HuH-7 (cell line): ENCODE data around the gene E2F2.

Experiments
- DNase-seq: peaks from one replicate; pipeline ENCODE4 v3.0.0; 2011; ENCODE audit warnings: low spot score

Gene E2F2

GRCh38 chr1:23562137-23562876 is 31.3 kb upstream of the E2F2 start:
- peak; percentile 91 for DNase-seq

- no peak for DNase-seq
Observed at GRCh38 chr1:23561813-23562100, 30.7 kb upstream of the E2F2 start.

GRCh38 chr1:23561076-23561812 is 30.2 kb upstream of the E2F2 start:
- no peak for DNase-seq

- no peak for DNase-seq
Observed at GRCh38 chr1:23559985-23560741, 29.1 kb upstream of the E2F2 start.

- DNase-seq: peak; percentile 73
Observed at GRCh38 chr1:23559136-23559984, 28.3 kb upstream of the E2F2 start, which contains the start of gene ID3. TSS of gene ID3 (minus strand) at chr1:23559501. CDS start at chr1:23559426, 75 bp downstream.

GRCh38 chr1:23558872-23559135 is 27.8 kb upstream of the E2F2 start:
- DNase-seq: no peak

GRCh38 chr1:23558140-23558871 is 27.3 kb upstream of the E2F2 start:
- DNase-seq: no peak

GRCh38 chr1:23557471-23558124 is 26.6 kb upstream of the E2F2 start:
- no peak for DNase-seq

- DNase-seq: no peak
Observed at GRCh38 chr1:23556635-23557470, 25.8 kb upstream of the E2F2 start.

- DNase-seq: no peak
Observed at GRCh38 chr1:23555986-23556634, 25.1 kb upstream of the E2F2 start.

GRCh38 chr1:23555270-23555985 is 24.4 kb upstream of the E2F2 start:
- DNase-seq: no peak

GRCh38 chr1:23554481-23555269 is 23.6 kb upstream of the E2F2 start:
- peak; percentile 85 for DNase-seq

GRCh38 chr1:23554127-23554480 is 23.1 kb upstream of the E2F2 start:
- no peak for DNase-seq

GRCh38 chr1:23553231-23554126 is 22.4 kb upstream of the E2F2 start:
- DNase-seq: no peak

GRCh38 chr1:23551849-23552248 is 20.8 kb upstream of the E2F2 start:
- DNase-seq: no peak

GRCh38 chr1:23548704-23549143 is 17.7 kb upstream of the E2F2 start:
- DNase-seq: no peak
